Measurements from ENCODE around the gene CHD5. TPM values are rescaled to one million over a fixed set of nuclear protein-coding genes. Genes with fewer than 3 reads are reported as not detected.

CHD5 gene
- polyA plus RNA-seq, 1 donor (not counting 4 experiments of a cell fraction or from before 2014, with no cell fraction given) = 0.07 TPM

- no peaks in the 10 kb centered on the region for H3K9me3 ChIP-seq (ENCODE audit: control insufficient read depth, low read depth, low read length)
- no peaks in the 10 kb centered on the region for H4K20me1 ChIP-seq (ENCODE audit: control insufficient read depth, extremely low read depth, insufficient read depth, low read length)
- H3K9ac ChIP-seq (ENCODE audit: control insufficient read depth, extremely low read depth, insufficient read depth, low read length) = no peak overlapping the region
- H3K4me3 ChIP-seq (ENCODE audit: control insufficient read depth in 2 of 3, extremely low read depth in 1 of 3, insufficient read depth in 2 of 3, low read depth in 1 of 3, low read length in 3 of 3) = no peak overlapping the region
- no peaks in the 10 kb centered on the region for H3K4me1 ChIP-seq (ENCODE audit: control insufficient read depth, extremely low read depth, insufficient read depth, low read length)
- H3K27ac ChIP-seq (ENCODE audit: control insufficient read depth, insufficient read depth, low read length) = no peak overlapping the region
- H3K36me3 ChIP-seq (ENCODE audit: control insufficient read depth in 2 of 2, extremely low read depth in 1 of 2, insufficient read depth in 2 of 2, low read length in 2 of 2) = no peaks in the 10 kb centered on the region
- no peak overlapping the region for H3K4me2 ChIP-seq (ENCODE audit: control insufficient read depth, extremely low read depth, insufficient read depth, low read depth, low read length)
- FAIRE-seq = no peak
- H2AFZ ChIP-seq (ENCODE audit: control insufficient read depth, low read length) = no peak overlapping the region
- TF ChIP-seq CTCF (optimal IDR thresholded peaks at IDR 0.05 in 1 of 3, IDR thresholded peaks at IDR 0.05 in 1 of 3, conservative IDR thresholded peaks at IDR 0.05 in 1 of 3; ENCODE audit: extremely low read depth in 1 of 3, insufficient read depth in 2 of 3, low read length in 3 of 3) = no peak
- no peak for DNase-seq (ENCODE audit: low read depth, low spot score)
- H3K27me3 ChIP-seq (ENCODE audit: control insufficient read depth, extremely low read depth, insufficient read depth, low read length) = peaks cover 3% of the 10 kb centered on the region
- H3K9me1 ChIP-seq (ENCODE audit: control insufficient read depth, extremely low read depth, insufficient read depth, low read length) = no peaks in the 10 kb centered on the region
- dilution Hi-C loops (cut with MboI; ENCODE audit: extremely low pct_ligation_motif_present, low sequenced_read_pairs) = no loop called here
- H3K79me2 ChIP-seq (ENCODE audit: control insufficient read depth, insufficient read depth, low read length) = no peaks in the 10 kb centered on the region
These were observed 46.8 kb downstream of the CHD5 start for GRCh38 chr1:6133146-6133895.

GRCh38 chr1:6131561-6131960, 48.6 kb downstream of the CHD5 start:
- no peak overlapping the region for H3K27ac ChIP-seq (ENCODE audit: control insufficient read depth, insufficient read depth, low read length)
- H3K4me3 ChIP-seq (ENCODE audit: control insufficient read depth in 2 of 3, extremely low read depth in 1 of 3, insufficient read depth in 2 of 3, low read depth in 1 of 3, low read length in 3 of 3) = no peak overlapping the region
- no peaks in the 10 kb centered on the region for H4K20me1 ChIP-seq (ENCODE audit: control insufficient read depth, extremely low read depth, insufficient read depth, low read length)
- no peaks in the 10 kb centered on the region for H3K79me2 ChIP-seq (ENCODE audit: control insufficient read depth, insufficient read depth, low read length)
- no peak for FAIRE-seq
- dilution Hi-C loops (cut with MboI; ENCODE audit: extremely low pct_ligation_motif_present, low sequenced_read_pairs) = no loop called here
- H2AFZ ChIP-seq (ENCODE audit: control insufficient read depth, low read length) = no peak overlapping the region
- H3K4me2 ChIP-seq (ENCODE audit: control insufficient read depth, extremely low read depth, insufficient read depth, low read depth, low read length) = no peak overlapping the region
- no peaks in the 10 kb centered on the region for H3K4me1 ChIP-seq (ENCODE audit: control insufficient read depth, extremely low read depth, insufficient read depth, low read length)
- peaks cover 9% of the 10 kb centered on the region for H3K27me3 ChIP-seq (ENCODE audit: control insufficient read depth, extremely low read depth, insufficient read depth, low read length)
- H3K9ac ChIP-seq (ENCODE audit: control insufficient read depth, extremely low read depth, insufficient read depth, low read length) = no peak overlapping the region
- TF ChIP-seq CTCF (optimal IDR thresholded peaks at IDR 0.05 in 1 of 3, IDR thresholded peaks at IDR 0.05 in 1 of 3, conservative IDR thresholded peaks at IDR 0.05 in 1 of 3; ENCODE audit: extremely low read depth in 1 of 3, insufficient read depth in 2 of 3, low read length in 3 of 3) (no peak), EZH2 (IDR thresholded peaks at IDR 0.05; ENCODE audit: low read length) (no peak)
- H3K36me3 ChIP-seq (ENCODE audit: control insufficient read depth in 2 of 2, extremely low read depth in 1 of 2, insufficient read depth in 2 of 2, low read length in 2 of 2) = no peaks in the 10 kb centered on the region
- no peaks in the 10 kb centered on the region for H3K9me3 ChIP-seq (ENCODE audit: control insufficient read depth, low read depth, low read length)
- H3K9me1 ChIP-seq (ENCODE audit: control insufficient read depth, extremely low read depth, insufficient read depth, low read length) = no peaks in the 10 kb centered on the region
- no peak for DNase-seq (ENCODE audit: low read depth, low spot score)

Data from keratinocyte (primary cell).